Measurements from ENCODE around the gene AGPAT4.
"Not testable (repeated sequence)": the region's sequence is repeated elsewhere in the genome, so short reads cannot be mapped to it uniquely, and the experiment has no call there.

AGPAT4 gene

GRCh38 chr6:161198783-161199460, 74.9 kb downstream of the AGPAT4 start:
- DNase-seq: no peak

- no peak for DNase-seq
Measured at GRCh38 chr6:161198176-161198575, 75.7 kb downstream of the AGPAT4 start.

- no peak for DNase-seq
Measured at GRCh38 chr6:161195386-161195785, 78.5 kb downstream of the AGPAT4 start.

- no peak for DNase-seq
Measured at GRCh38 chr6:161194374-161194773, 79.5 kb downstream of the AGPAT4 start.

GRCh38 chr6:161192636-161193411, 81.0 kb downstream of the AGPAT4 start:
- DNase-seq: no peak

GRCh38 chr6:161191671-161192070, 82.2 kb downstream of the AGPAT4 start:
- no peak for DNase-seq

GRCh38 chr6:161191007-161191406, 82.9 kb downstream of the AGPAT4 start:
- no peak for DNase-seq

GRCh38 chr6:161189891-161190290, 84.0 kb downstream of the AGPAT4 start:
- DNase-seq: no peak

- no peak for DNase-seq
Measured at GRCh38 chr6:161188547-161189465, 85.1 kb downstream of the AGPAT4 start.

GRCh38 chr6:161186173-161186769, 87.6 kb downstream of the AGPAT4 start:
- DNase-seq: no peak

- DNase-seq: no peak
Measured at GRCh38 chr6:161181121-161181520, 92.7 kb downstream of the AGPAT4 start.

- not testable (repeated sequence) for DNase-seq
Measured at GRCh38 chr6:161178155-161178554, 95.7 kb downstream of the AGPAT4 start.

- not testable (repeated sequence) for DNase-seq
Measured at GRCh38 chr6:161176428-161176827, 97.4 kb downstream of the AGPAT4 start.

- not testable (repeated sequence) for DNase-seq
Measured at GRCh38 chr6:161172769-161173168, 101.1 kb downstream of the AGPAT4 start.

GRCh38 chr6:161171207-161171606, 102.7 kb downstream of the AGPAT4 start:
- no peak for DNase-seq

GRCh38 chr6:161169696-161170095, 104.2 kb downstream of the AGPAT4 start:
- no peak for DNase-seq

GRCh38 chr6:161169035-161169434, 104.8 kb downstream of the AGPAT4 start:
- no peak for DNase-seq

- no peak for DNase-seq
Measured at GRCh38 chr6:161168281-161168891, 105.5 kb downstream of the AGPAT4 start.

GRCh38 chr6:161166677-161167076, 107.2 kb downstream of the AGPAT4 start:
- no peak for DNase-seq

GRCh38 chr6:161166176-161166575, 107.7 kb downstream of the AGPAT4 start:
- no peak for DNase-seq

GRCh38 chr6:161164182-161164625, 109.7 kb downstream of the AGPAT4 start:
- no peak for DNase-seq

GRCh38 chr6:161163466-161164181, 110.2 kb downstream of the AGPAT4 start:
- DNase-seq: no peak

All from activated CD4-positive, alpha-beta T cell treated with anti-CD3 and anti-CD28 coated beads for 48 hours (primary cell).